Measurements from ENCODE around the gene CLRN3. TPM values are rescaled to one million over a fixed set of nuclear protein-coding genes. Genes with fewer than 3 reads are reported as not detected.

Gene CLRN3
- polyA plus RNA-seq, 3 donors from 2014 or later: not detected

DNA sequence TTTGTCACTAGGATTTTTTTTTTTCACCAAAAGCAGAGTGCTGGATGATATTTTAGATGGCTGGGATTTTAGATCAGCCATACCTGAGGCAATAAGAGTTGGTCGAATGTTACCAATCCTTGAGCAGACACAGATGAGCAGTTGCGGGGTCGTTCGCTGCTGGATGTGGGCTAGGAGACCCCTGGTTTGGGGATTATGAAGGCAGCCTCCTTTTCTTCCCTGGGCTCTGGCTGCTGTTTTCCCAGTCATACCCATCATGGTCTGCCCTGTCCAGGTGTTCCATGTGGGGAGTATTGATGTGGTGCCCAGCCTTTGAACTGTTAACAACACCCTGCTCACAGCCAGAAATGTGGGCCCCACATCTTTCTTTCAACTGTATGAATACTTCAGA, 19.1 kb upstream of the CLRN3 start:
- DNase-seq: no peak
- peaks cover 0 to 1% (median 0%) of the 10 kb centered on the region in 6 donors for H3K9me3 Mint-ChIP-seq
- H3K27me3 Mint-ChIP-seq (ENCODE audit: low read depth in 3 of 3): peaks cover 0 to 7% (median 6%) of the 10 kb centered on the region in 3 donors
- H3K27ac Mint-ChIP-seq: no peak overlapping the region
- no peaks in the 10 kb centered on the region for H3K36me3 Mint-ChIP-seq
- H3K4me1 Mint-ChIP-seq: no peaks in the 10 kb centered on the region
- no peak overlapping the region for H3K4me3 Mint-ChIP-seq

DNA sequence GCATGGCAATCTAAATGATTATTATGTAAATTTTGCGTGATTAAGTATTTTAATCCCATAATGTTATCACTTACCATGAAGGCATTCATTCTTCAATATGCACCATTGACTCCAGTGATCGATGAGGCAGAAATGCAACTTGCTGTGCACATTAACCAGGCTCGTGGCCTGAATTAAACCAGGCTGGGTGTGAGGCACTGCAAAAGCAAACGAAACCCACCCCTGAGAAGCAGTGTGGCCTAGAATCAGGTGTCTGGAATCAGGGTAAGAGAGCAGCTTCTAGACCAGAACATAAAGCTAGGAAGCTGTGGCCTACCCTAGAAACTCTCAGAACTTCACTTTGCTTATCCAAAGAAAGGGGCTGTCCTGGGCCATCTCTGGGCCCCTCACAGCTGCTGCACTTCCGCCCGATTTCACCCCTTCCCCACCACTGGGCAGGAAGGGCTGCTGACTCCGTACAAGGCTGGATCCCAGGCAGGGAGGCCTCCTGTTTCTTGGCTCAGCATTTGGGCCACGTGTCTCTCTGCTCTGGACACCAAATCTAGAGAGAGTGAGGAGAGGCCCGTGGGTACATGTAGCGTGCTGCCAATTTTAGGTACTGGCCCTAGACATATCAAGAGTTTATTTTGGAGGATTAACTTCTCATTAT, 18.6 kb upstream of the CLRN3 start:
- Mint-ChIP-seq H3K27ac (no peak overlapping the region), H3K36me3 (no peaks in the 10 kb centered on the region), H3K4me3 (no peak overlapping the region), H3K4me1 (no peaks in the 10 kb centered on the region), H3K27me3 (ENCODE audit: low read depth in 3 of 3) (peaks cover 0 to 7% (median 6%) of the 10 kb centered on the region in 3 donors), H3K9me3 (peaks cover 0 to 1% (median 0%) of the 10 kb centered on the region in 6 donors)
- no peak for DNase-seq

DNA sequence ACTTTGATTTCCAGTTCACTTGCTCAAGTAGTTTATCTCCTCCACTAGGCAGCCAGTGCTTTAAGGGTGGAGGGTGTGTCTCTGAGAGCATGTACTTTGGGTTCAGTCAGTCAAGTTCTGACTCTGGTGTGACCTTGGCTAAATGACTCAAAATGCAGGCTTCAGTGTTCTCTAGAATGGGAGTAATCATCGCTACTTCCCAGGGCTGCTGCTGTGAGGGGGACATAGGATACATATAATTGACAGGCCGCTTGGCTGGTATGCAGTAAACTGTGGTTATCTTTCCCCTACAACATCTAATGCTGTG, 17.7 kb upstream of the CLRN3 start:
- Mint-ChIP-seq H3K27ac (no peak overlapping the region), H3K4me3 (no peak overlapping the region), H3K4me1 (no peaks in the 10 kb centered on the region), H3K36me3 (no peaks in the 10 kb centered on the region), H3K9me3 (no peaks in the 10 kb centered on the region), H3K27me3 (ENCODE audit: low read depth in 3 of 3) (peaks cover 2 to 7% (median 6%) of the 10 kb centered on the region in 3 donors)
- DNase-seq: no peak

DNA sequence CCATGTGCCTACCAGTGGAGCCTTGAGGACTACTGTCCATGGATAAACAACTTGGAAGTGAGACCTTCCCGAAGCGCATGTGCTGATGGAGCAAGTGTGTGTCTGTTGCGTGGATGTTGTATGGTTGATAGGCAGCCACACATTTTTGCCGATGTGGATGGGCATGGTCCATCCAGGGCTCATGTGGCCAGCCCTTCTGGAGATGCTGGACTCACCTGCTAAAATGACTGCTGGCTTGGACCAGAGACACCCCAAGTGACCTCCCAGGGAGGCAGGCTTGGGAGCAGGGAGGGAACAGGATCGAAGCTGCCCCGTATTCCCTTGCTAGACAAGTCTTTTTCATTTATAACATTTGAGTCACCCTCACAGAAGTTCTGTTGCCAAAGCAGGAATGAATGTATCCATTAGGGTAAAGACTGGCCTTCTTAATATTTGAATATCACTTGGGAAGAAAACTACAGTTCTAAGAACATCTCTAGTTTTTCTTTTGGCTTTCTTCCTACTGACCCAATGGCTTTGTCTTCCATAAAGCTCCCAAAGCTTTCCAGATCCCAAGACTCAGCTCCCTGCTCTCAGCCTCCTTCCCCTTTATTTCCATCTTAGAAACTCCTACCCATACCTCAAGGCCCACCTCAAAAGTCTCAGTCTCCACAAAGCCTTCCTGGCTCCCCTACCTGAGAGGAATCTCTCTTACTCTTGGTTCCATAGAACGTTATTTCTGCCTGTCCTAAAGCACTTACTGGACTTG, 17.1 kb upstream of the CLRN3 start:
- peaks cover 2 to 9% (median 6%) of the 10 kb centered on the region in 3 donors for H3K27me3 Mint-ChIP-seq (ENCODE audit: low read depth in 3 of 3)
- no peak overlapping the region for H3K27ac Mint-ChIP-seq

DNA sequence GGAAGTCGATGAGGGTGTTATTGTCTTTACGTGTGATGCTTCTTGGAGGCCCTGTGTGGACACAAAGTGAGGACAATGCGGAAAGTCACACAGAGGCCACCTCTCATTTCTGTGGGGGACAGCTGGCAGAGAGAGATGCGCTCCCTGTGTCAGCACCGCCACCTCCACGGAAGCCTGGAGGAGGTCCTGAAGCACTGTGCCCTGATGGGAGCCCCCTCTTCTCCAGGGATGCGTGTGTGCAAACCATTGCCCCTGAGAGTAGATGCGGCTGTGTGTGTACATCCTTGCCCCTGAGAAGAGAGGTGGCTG, 16.2 kb upstream of the CLRN3 start:
- H3K9me3 Mint-ChIP-seq: no peaks in the 10 kb centered on the region
- H3K36me3 Mint-ChIP-seq: no peaks in the 10 kb centered on the region
- no peak overlapping the region for H3K27ac Mint-ChIP-seq
- no peak for DNase-seq
- peak overlapping the region in 1 of 5 donors; percentile 42 for H3K4me3 Mint-ChIP-seq
- no peaks in the 10 kb centered on the region for H3K4me1 Mint-ChIP-seq
- H3K27me3 Mint-ChIP-seq (ENCODE audit: low read depth in 3 of 3): peaks cover 2 to 9% (median 6%) of the 10 kb centered on the region in 3 donors

More for the DNA sequence above, 17.1 kb upstream of the CLRN3 start:
- H3K9me3 Mint-ChIP-seq: no peaks in the 10 kb centered on the region
- H3K4me1 Mint-ChIP-seq: no peaks in the 10 kb centered on the region
- H3K36me3 Mint-ChIP-seq: no peaks in the 10 kb centered on the region
- H3K4me3 Mint-ChIP-seq: no peak overlapping the region
- no peak for DNase-seq

DNA sequence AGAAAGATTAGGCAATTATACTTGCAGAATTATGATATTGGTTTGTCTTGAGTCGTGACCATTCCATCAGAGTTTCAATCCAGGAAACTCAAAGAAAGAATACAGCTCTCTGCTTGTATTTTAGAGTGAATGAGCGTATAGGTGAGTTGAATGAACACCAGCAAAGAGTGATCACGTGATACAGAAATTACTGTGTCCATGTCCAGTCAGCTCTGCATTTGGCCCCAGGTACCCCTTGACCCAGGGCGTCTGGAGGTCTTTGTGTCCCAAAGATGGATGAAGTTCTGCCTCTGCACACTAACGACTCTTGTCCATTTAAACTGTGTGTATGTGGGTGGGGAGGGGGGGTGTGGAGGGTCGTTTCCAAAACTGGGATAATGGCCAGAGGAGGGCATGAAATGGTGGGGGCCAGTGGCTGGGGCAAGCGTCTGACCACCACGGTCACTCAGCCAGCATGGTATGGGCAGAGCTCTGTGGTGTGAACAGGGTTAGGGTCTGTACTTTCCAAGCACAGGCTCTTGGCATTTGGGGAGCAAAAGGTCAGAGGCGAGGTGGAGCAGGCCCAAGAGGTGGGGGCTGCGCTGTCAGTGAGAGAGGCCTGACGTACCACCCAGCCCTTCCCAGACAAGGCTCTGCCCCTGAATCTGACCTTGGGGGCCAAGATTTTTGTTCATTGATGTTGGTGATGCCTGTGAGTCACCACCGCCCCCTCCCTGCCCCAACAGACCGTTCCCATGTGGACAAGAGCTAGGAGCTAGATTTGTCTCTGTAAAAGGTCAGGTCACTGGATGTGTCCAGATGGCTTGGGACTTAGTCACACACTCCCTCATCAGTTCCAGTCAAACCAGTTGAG, 15.6 kb upstream of the CLRN3 start:
- no peaks in the 10 kb centered on the region for H3K4me1 Mint-ChIP-seq
- H3K27ac Mint-ChIP-seq: no peak overlapping the region
- no peaks in the 10 kb centered on the region for H3K9me3 Mint-ChIP-seq
- H3K27me3 Mint-ChIP-seq (ENCODE audit: low read depth in 3 of 3): peaks cover 2 to 12% (median 6%) of the 10 kb centered on the region in 3 donors
- H3K36me3 Mint-ChIP-seq: no peaks in the 10 kb centered on the region
- H3K4me3 Mint-ChIP-seq: peak overlapping the region in 4 of 5 donors; percentile 15 to 52 (median 38)
- no peak for DNase-seq

GRCh38 chr10:127907411-127908105, 14.8 kb upstream of the CLRN3 start:
- no peaks in the 10 kb centered on the region for H3K4me1 Mint-ChIP-seq
- H3K4me3 Mint-ChIP-seq: peak overlapping the region in 3 of 5 donors; percentile 31 to 52 (median 34)
- H3K27ac Mint-ChIP-seq: no peak overlapping the region
- DNase-seq: no peak
- peaks cover 2 to 15% (median 6%) of the 10 kb centered on the region in 3 donors for H3K27me3 Mint-ChIP-seq (ENCODE audit: low read depth in 3 of 3)
- H3K9me3 Mint-ChIP-seq: no peaks in the 10 kb centered on the region
- no peaks in the 10 kb centered on the region for H3K36me3 Mint-ChIP-seq

DNA sequence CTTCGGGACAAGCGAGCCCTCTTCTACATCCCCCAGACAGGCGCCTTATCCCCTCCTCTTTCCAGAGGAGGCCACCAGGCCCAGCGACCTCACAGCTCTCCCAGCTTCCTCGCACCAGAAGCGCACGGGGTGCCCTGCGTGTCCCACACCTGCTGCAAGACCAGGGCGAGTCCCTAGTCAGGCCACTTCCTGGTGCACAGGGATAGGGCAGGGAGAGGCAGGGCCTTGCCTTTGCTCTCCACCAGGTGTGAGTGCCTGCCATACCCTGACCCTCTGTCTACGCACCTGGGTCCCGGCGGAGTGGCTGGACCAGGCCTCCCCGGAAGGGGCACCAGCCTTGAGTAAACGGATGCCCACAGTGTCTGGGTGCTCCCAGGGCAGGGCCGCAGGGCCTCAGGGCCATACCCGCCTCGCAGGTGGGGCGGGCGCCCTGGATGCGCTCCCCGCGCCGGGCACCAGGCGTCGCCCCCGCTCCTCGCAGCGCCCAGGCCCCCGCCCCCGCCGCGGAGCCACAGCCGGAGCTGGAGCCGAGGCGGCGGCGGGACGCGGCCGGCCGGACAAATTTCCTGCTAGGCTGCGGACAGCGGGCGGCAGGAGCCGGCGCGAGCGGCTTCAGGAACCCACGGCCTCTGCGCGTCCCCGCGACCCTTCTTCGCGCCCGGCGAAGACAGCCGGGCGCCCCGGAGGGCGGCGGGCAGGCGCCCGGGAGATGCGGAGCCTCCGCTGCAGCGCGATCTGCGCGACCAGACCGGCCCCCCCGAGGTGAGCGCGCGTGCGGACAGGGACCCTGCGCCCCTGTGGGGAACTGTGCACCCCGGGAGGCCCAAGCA, 14.0 kb upstream of the CLRN3 start, which contains the start of gene PTPRE:
Gene PTPRE (plus strand): TSS at position 556 of the 830 bp plus-strand sequence. CDS start 133,779 bp downstream, outside the sequence.
- H3K4me1 Mint-ChIP-seq: no peaks in the 10 kb centered on the region
- H3K36me3 Mint-ChIP-seq: no peaks in the 10 kb centered on the region
- H3K27ac Mint-ChIP-seq: no peak within 1 kb of the TSS
- peaks cover 2 to 15% (median 6%) of the 10 kb centered on the region in 3 donors for H3K27me3 Mint-ChIP-seq (ENCODE audit: low read depth in 3 of 3)
- peak within 1 kb of the TSS; percentile 31 to 60 (median 47) for H3K4me3 Mint-ChIP-seq
- DNase-seq: peak; percentile 49 to 62 (median 60)
- H3K9me3 Mint-ChIP-seq: no peaks in the 10 kb centered on the region

DNA sequence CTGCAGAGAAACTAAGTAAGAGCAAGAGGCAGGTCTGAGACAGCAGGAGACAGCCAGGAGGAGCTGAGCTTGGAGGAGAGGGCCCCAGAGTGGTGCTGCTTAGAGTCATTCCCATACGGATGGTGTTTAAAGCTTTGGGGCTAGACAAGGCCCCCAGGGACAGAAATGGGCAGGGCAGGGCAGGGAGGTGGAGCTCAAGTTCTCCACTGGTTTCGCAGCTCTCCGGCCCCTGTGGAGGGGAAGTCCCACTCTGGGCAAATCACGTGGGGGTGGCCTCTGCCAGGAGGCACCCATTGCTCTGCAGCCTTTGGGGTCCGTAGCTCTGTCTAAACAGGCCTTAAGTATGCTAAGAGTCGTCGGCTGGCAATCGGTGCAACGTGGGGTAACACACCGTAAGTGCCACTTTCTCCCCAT, 13.1 kb upstream of the CLRN3 start:
- Mint-ChIP-seq H3K9me3 (no peaks in the 10 kb centered on the region), H3K4me3 (peak overlapping the region in 3 of 5 donors; percentile 47 to 60 (median 54)), H3K27me3 (ENCODE audit: low read depth in 3 of 3) (peaks cover 2 to 15% (median 6%) of the 10 kb centered on the region in 3 donors), H3K27ac (peak overlapping the region in 1 of 6 donors; percentile 6), H3K4me1 (no peaks in the 10 kb centered on the region), H3K36me3 (no peaks in the 10 kb centered on the region)
- DNase-seq: no peak

DNA sequence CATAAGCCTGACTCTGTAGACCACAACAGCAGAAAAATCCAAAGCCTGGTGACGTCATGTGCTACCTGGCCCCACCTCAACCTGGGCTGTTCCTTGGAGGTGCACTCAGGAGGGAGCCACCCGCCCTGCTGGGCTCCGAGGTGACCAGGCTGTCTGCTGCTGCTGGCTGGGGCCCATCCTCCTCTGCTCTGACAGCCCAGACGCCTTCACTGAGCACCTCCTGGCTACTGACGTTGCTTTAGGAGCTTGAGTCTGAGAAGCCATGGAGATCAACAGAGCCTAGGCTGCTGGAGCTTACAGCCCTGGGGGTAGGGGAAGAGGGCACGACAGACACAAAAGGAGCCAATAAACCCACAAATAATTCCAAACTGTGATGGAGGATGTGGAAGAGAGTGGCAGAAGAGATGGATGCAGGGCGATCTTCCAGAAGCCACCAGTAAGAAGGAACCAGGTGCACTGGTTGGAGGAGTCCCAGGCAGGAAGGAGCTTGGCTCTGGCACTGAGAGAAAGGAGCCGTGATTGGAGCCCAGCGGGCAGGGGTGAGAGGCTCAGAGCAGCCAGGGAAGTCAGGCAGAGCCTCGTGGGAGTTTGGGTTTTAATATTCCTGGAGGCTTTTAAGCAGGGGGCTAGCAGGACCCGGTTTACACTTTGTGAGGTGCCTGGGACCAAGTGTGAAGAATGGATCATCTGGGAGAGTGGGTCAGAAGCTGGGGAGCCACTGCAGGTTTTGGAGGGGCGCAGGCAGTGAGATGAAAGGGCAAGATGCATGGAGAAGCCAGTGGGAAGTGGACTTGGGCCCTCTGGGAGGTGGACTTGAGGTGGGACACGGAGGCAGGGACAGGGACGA, 12.5 kb upstream of the CLRN3 start:
- Mint-ChIP-seq H3K36me3 (no peaks in the 10 kb centered on the region), H3K4me1 (no peaks in the 10 kb centered on the region), H3K27me3 (ENCODE audit: low read depth in 3 of 3) (peaks cover 2 to 15% (median 3%) of the 10 kb centered on the region in 3 donors), H3K27ac (peak overlapping the region in 1 of 6 donors; percentile 6), H3K4me3 (peak overlapping the region in 4 of 5 donors; percentile 33 to 60 (median 56)), H3K9me3 (no peaks in the 10 kb centered on the region)
- DNase-seq: no peak

- H3K9me3 Mint-ChIP-seq: no peaks in the 10 kb centered on the region
- no peaks in the 10 kb centered on the region for H3K4me1 Mint-ChIP-seq
- H3K27ac Mint-ChIP-seq: no peak overlapping the region
- DNase-seq: no peak
- H3K36me3 Mint-ChIP-seq: no peaks in the 10 kb centered on the region
- peaks cover 2 to 14% (median 5%) of the 10 kb centered on the region in 3 donors for H3K27me3 Mint-ChIP-seq (ENCODE audit: low read depth in 3 of 3)
- H3K4me3 Mint-ChIP-seq: peak overlapping the region in 1 of 5 donors; percentile 4
These were observed 11.7 kb upstream of the CLRN3 start for GRCh38 chr10:127904311-127905000.

- Mint-ChIP-seq H3K4me1 (no peaks in the 10 kb centered on the region), H3K27ac (no peak overlapping the region), H3K36me3 (no peaks in the 10 kb centered on the region), H3K27me3 (ENCODE audit: low read depth in 3 of 3) (peaks cover 2 to 11% (median 5%) of the 10 kb centered on the region in 3 donors), H3K4me3 (no peak overlapping the region), H3K9me3 (no peaks in the 10 kb centered on the region)
- DNase-seq: no peak
These were observed 11.0 kb upstream of the CLRN3 start for GRCh38 chr10:127903789-127904188.

Data from immature natural killer cell (primary cell).